ENCODE results near the gene UBAC2.

The UBAC2 gene

GRCh38 chr13:99367663-99368448 lies 167.2 kb downstream of the UBAC2 start:
- DNase-seq (ENCODE audit: low read depth), result no peak
- TF ChIP-seq, protein P1, sequence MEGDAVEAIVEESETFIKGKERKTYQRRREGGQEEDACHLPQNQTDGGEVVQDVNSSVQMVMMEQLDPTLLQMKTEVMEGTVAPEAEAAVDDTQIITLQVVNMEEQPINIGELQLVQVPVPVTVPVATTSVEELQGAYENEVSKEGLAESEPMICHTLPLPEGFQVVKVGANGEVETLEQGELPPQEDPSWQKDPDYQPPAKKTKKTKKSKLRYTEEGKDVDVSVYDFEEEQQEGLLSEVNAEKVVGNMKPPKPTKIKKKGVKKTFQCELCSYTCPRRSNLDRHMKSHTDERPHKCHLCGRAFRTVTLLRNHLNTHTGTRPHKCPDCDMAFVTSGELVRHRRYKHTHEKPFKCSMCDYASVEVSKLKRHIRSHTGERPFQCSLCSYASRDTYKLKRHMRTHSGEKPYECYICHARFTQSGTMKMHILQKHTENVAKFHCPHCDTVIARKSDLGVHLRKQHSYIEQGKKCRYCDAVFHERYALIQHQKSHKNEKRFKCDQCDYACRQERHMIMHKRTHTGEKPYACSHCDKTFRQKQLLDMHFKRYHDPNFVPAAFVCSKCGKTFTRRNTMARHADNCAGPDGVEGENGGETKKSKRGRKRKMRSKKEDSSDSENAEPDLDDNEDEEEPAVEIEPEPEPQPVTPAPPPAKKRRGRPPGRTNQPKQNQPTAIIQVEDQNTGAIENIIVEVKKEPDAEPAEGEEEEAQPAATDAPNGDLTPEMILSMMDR (conservative IDR thresholded peaks at IDR 0.05; ENCODE audit: low read length), result no peak
- H3K4me3 ChIP-seq (ENCODE audit: low read length), result no peak overlapping the region

- TF ChIP-seq, protein P1 (conservative IDR thresholded peaks at IDR 0.05; ENCODE audit: low read length), result no peak
- no peak overlapping the region for H3K4me3 ChIP-seq (ENCODE audit: low read length)
- no peak for DNase-seq (ENCODE audit: low read depth)
Measured at GRCh38 chr13:99370481-99371275, 170.0 kb downstream of the UBAC2 start.

GRCh38 chr13:99371956-99372355 lies 171.3 kb downstream of the UBAC2 start:
- TF ChIP-seq, protein P1 (conservative IDR thresholded peaks at IDR 0.05; ENCODE audit: low read length), result no peak
- no peak for DNase-seq (ENCODE audit: low read depth)

GRCh38 chr13:99373436-99373835 lies 172.8 kb downstream of the UBAC2 start:
- DNase-seq (ENCODE audit: low read depth), result no peak
- TF ChIP-seq, protein P1 (conservative IDR thresholded peaks at IDR 0.05; ENCODE audit: low read length), result no peak
- H3K4me3 ChIP-seq (ENCODE audit: low read length), result no peak overlapping the region

More at GRCh38 chr13:99371956-99372355, 171.3 kb downstream of the UBAC2 start:
- H3K4me3 ChIP-seq (ENCODE audit: low read length), result no peak overlapping the region

- DNase-seq (ENCODE audit: low read depth), result no peak
- TF ChIP-seq, protein P1 (conservative IDR thresholded peaks at IDR 0.05; ENCODE audit: low read length), result no peak
- H3K4me3 ChIP-seq (ENCODE audit: low read length), result no peak overlapping the region
Measured at GRCh38 chr13:99374169-99374991, 173.7 kb downstream of the UBAC2 start.

DNA sequence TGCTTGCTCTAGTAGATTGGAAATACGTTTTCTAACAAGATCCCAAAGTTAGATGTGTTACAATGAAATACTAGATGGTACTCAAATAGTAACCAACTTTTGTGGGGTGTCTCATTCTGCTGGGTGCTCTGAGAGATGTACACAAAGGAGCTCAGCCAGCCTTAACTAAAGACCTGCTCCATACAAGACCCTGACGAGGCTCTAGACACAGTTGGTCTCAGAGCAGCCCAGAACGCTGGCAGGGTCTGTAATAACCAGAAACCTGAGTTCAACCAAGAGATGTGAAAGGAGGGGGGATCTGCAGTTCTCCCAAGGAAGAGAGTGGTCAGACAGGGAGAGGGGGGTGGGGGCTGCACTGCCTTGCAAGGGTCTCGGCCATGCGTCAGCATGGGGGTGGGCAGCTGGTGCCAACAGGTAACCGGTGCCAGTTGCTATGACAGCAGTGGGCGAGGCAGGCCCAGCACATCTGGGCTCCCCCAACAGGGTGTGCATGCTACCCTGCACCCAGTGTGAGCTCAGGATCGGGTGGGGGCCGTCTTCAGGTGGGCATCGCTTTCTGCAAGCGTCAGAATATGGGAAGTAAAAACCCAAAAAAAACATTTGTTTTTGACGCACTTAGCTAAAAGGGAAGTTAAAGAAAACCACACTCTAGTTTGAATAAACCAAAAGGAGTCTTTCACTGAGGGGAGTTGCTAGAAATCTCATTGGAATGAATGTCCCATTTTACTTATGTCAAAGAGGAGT lies 174.5 kb downstream of the UBAC2 start:
- TF ChIP-seq, protein P1 (conservative IDR thresholded peaks at IDR 0.05; ENCODE audit: low read length), result no peak
- no peak for DNase-seq (ENCODE audit: low read depth)
- H3K4me3 ChIP-seq (ENCODE audit: low read length), result no peak overlapping the region

Measured in AG10803 (cell line).